B cell (primary cell): ENCODE data around the gene SH3BGRL3. TPM values are rescaled to one million over a fixed set of nuclear protein-coding genes. Genes with fewer than 3 reads are reported as not detected.

ENCODE experiments used
- ATAC-seq: fragments of 200-7000 bp; cut with Tn5 transposase; one replicate; pipeline ENCODE4 v1.10.0; 2021; ENCODE audit warnings: low read depth, mild to moderate bottlenecking, moderate number of reproducible peaks, moderate library complexity
- CTCF ChIA-PET: fragments of 350-600 bp; sonication (Branson Sonifier 250); formaldehyde crosslinking; loops from one replicate; lab custom pipeline; 2021; ENCODE audit warnings: antibody characterized with exemption, inconsistent platforms; lab: Charles Lee
- POLR2A ChIA-PET: fragments of 350-600 bp; sonication (Branson Sonifier 250); formaldehyde crosslinking; loops from one replicate; lab custom pipeline; 2021; ENCODE audit warnings: antibody characterized with exemption; lab: Charles Lee
- DNase-seq: peaks from one replicate; pipeline ENCODE4 v3.0.0; 2013
- H2AFZ ChIP-seq: 2 replicates; pipeline ENCODE4 v1.6.1; 2012; ENCODE audit warnings: mild to moderate bottlenecking, low read depth, low read length; ENCODE audit not compliant: insufficient read depth, poor library complexity, severe bottlenecking
- H3K27ac ChIP-seq, 2 donors: 1 replicate in 1 of 2; 2 replicates in 1 of 2; pipeline ENCODE4 v1.5.1; 2012 to 2013; ENCODE audit warnings: low read length in 2 of 2, mild to moderate bottlenecking in 2 of 2, moderate library complexity in 1 of 2
- H3K27me3 ChIP-seq, 4 experiments: fragments of 200-600 bp in 1 of 4; sonication (generic) in 1 of 4; replicated peaks in 1 of 4; 1 replicate in 2 of 4; 2 replicates in 2 of 4; pipeline versions ENCODE4 v1.6.1 to v1.7.0; 2013 to 2016; ENCODE audit warnings: low read length in 3 of 4, mild to moderate bottlenecking in 2 of 4, mixed read lengths in 1 of 4, moderate library complexity in 1 of 4; ENCODE audit not compliant: insufficient read depth in 4 of 4, control insufficient read depth in 3 of 4; ENCODE audit errors: control extremely low read depth in 1 of 4
- H3K36me3 ChIP-seq, 2 experiments: replicated peaks in 1 of 2; 1 replicate in 1 of 2; 2 replicates in 1 of 2; pipeline versions ENCODE4 v1.6.1 to v1.7.1; 2013; ENCODE audit warnings: low read length in 1 of 2; ENCODE audit not compliant: insufficient read depth in 2 of 2, control insufficient read depth in 1 of 2; ENCODE audit errors: control extremely low read depth in 1 of 2, extremely low read depth in 1 of 2
- H3K4me1 ChIP-seq, 2 donors: fragments of 200-600 bp in 1 of 2; sonication (generic) in 1 of 2; 1 replicate in 1 of 2; 2 replicates in 1 of 2; pipeline versions ENCODE4 v1.5.1 to v1.6.1; 2013 to 2017; ENCODE audit warnings: low read length in 2 of 2; ENCODE audit not compliant: control insufficient read depth in 2 of 2, insufficient read depth in 2 of 2
- H3K4me2 ChIP-seq: replicated peaks from 2 replicates; pipeline ENCODE3; 2012; ENCODE audit warnings: mild to moderate bottlenecking, low read depth, low read length; ENCODE audit not compliant: poor library complexity, severe bottlenecking
- H3K4me3 ChIP-seq, 5 experiments: fragments of 200-600 bp in 1 of 5; sonication (generic) in 1 of 5; 1 replicate in 3 of 5; 2 replicates in 2 of 5; pipeline versions ENCODE4 v1.5.1 to v1.7.0; 2011 to 2016; ENCODE audit warnings: low read length in 4 of 5, mild to moderate bottlenecking in 4 of 5, low read depth in 2 of 5, control low read depth in 1 of 5, moderate library complexity in 1 of 5; ENCODE audit not compliant: insufficient read depth in 1 of 5; ENCODE audit errors: control extremely low read depth in 1 of 5, extremely low read depth in 1 of 5
- H3K79me2 ChIP-seq: fragments of 200-600 bp; sonication (generic); one replicate; pipeline ENCODE4 v1.6.0; 2016; ENCODE audit warnings: low read length; ENCODE audit not compliant: control insufficient read depth, insufficient read depth
- H3K9ac ChIP-seq: fragments of 200-600 bp; sonication (generic); 2 replicates; pipeline ENCODE4 v1.6.1; 2017; ENCODE audit warnings: mild to moderate bottlenecking, low read length, moderate library complexity
- H3K9me3 ChIP-seq, 3 donors: one replicate each; pipeline versions ENCODE4 v1.6.1 to v1.7.1; 2013; ENCODE audit warnings: low read length in 2 of 3; ENCODE audit not compliant: control insufficient read depth in 2 of 3, insufficient read depth in 1 of 3; ENCODE audit errors: control extremely low read depth in 1 of 3
- H4K20me1 ChIP-seq: 2 replicates; pipeline ENCODE4 v1.6.0; 2012; ENCODE audit warnings: mild to moderate bottlenecking, low read length; ENCODE audit not compliant: insufficient read depth, control insufficient read depth, poor library complexity, severe bottlenecking
- H3K27ac Mint-ChIP-seq: one replicate; pipeline ENCODE4 v1.8.0; 2021; ENCODE audit warnings: mixed read lengths
- H3K27me3 Mint-ChIP-seq: one replicate; pipeline ENCODE4 v1.8.0; 2021; ENCODE audit warnings: mixed read lengths
- H3K4me1 Mint-ChIP-seq: one replicate; pipeline ENCODE4 v1.8.0; 2021; ENCODE audit warnings: mixed read lengths
- H3K4me3 Mint-ChIP-seq: one replicate; pipeline ENCODE4 v1.8.0; 2021; ENCODE audit warnings: mixed read lengths
- H3K9me3 Mint-ChIP-seq: one replicate; pipeline ENCODE4 v1.8.0; 2022; ENCODE audit warnings: mixed read lengths; ENCODE audit not compliant: insufficient read depth
- EZH2 ChIP-seq: IDR thresholded peaks from 2 replicates; pipeline ENCODE4 v1.6.1; 2012; ENCODE audit warnings: borderline replicate concordance, low read depth, mild to moderate bottlenecking, moderate library complexity, low read length; ENCODE audit not compliant: insufficient read depth, poor library complexity, severe bottlenecking
- WGBS: methylation state at CpG from one replicate; pipeline ENCODE4 v1.1.5; 2013; ENCODE audit warnings: missing lambda C conversion rate; ENCODE audit not compliant: insufficient coverage; 5-methylcytosine and 5-hydroxymethylcytosine counted together
- intact Hi-C: fragments of 100-400 bp; cut with micrococcal nuclease; formaldehyde crosslinking; loops from one replicate; pipeline ENCODE4 v1.10.0; 2022
- polyA plus RNA-seq: library from polyadenylated mRNA; depleted of rRNA; stranded (reverse); fragments of >200 nt; gene quantifications from 2 replicates; pipeline ENCODE4 v1.2.3, GENCODE V29; 2012
- total RNA-seq, 2 donors: library from RNA; stranded (reverse); fragments of 120-200 nt in 1 of 2; gene quantifications; 1 replicate in 1 of 2; 2 replicates in 1 of 2; pipeline versions ENCODE4 v1.2.3 to v1.2.4, GENCODE V29; 2013 to 2022
- TF ChIP-seq, protein P1 (sequence below): fragments of 200-600 bp; IDR thresholded peaks from one replicate; pipeline ENCODE4 v1.8.0; 2022; ENCODE audit warnings: antibody characterized with exemption, mild to moderate bottlenecking

The SH3BGRL3 gene
- total and polyA plus RNA-seq, 2 donors (not counting 1 experiment from before 2014, with no cell fraction given): 150 to 232 TPM

DNA sequence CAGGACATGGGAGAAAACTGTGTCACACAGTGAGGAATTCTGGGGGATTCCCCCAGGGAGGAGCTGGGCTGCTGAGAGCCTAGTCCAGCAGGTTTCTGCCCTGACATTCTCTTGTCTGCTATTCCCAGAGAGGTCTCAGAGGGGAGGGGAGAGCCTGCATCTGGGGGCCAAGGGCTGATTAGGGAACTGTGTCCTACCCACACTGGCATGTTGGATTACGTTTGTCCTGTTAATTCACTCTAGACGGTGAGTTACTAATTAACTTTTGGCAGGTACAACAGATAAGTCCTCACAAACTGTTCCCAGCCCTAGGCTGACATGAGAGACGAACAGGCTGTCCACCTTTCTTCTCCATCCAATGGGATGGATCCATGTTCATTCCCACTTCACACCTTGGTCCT is 2.6 kb upstream of the SH3BGRL3 start:
- DNase-seq (no peak), ATAC-seq (no peak)
- no peak overlapping the region for H3K4me3 ChIP-seq
- H3K4me1 ChIP-seq: peaks cover 42 to 66% of the 10 kb centered on the region in 2 donors
- ChIA-PET CTCF (interaction anchor here (0.7 to 26.4 kb wide), 7 partner anchors 10 to 140 kb away, joined by 3 to 1400 read pairs (median 35); partner anchors contain the start of genes CD52, CEP85 and UBXN11), POLR2A (interaction anchor here (1.3 to 21.9 kb wide), 3 partner anchors 8 to 40 kb away, joined by 4 to 1239 read pairs (median 17); partner anchors contain the start of gene CD52)
- Mint-ChIP-seq H3K27ac (peak overlapping the region; percentile 89), H3K27me3 (no peaks in the 10 kb centered on the region), H3K4me3 (no peak overlapping the region), H3K9me3 (no peaks in the 10 kb centered on the region), H3K4me1 (peaks cover 55% of the 10 kb centered on the region)
- intact Hi-C loops: no loop called here
- peaks cover 2 to 19% of the 10 kb centered on the region in 2 experiments for H3K36me3 ChIP-seq
- H3K79me2 ChIP-seq: peaks cover 26% of the 10 kb centered on the region
- H3K27me3 ChIP-seq: no peaks in the 10 kb centered on the region
- H3K4me2 ChIP-seq: no peak overlapping the region
- H4K20me1 ChIP-seq: peaks cover 22% of the 10 kb centered on the region
- TF ChIP-seq, protein P1, sequence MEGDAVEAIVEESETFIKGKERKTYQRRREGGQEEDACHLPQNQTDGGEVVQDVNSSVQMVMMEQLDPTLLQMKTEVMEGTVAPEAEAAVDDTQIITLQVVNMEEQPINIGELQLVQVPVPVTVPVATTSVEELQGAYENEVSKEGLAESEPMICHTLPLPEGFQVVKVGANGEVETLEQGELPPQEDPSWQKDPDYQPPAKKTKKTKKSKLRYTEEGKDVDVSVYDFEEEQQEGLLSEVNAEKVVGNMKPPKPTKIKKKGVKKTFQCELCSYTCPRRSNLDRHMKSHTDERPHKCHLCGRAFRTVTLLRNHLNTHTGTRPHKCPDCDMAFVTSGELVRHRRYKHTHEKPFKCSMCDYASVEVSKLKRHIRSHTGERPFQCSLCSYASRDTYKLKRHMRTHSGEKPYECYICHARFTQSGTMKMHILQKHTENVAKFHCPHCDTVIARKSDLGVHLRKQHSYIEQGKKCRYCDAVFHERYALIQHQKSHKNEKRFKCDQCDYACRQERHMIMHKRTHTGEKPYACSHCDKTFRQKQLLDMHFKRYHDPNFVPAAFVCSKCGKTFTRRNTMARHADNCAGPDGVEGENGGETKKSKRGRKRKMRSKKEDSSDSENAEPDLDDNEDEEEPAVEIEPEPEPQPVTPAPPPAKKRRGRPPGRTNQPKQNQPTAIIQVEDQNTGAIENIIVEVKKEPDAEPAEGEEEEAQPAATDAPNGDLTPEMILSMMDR: no peak
- TF ChIP-seq EZH2: no peak
- H2AFZ ChIP-seq: no peak overlapping the region
- peak overlapping the region in 1 of 2 donors; percentile 68 for H3K27ac ChIP-seq
- no peak overlapping the region for H3K9ac ChIP-seq
- no peaks in the 10 kb centered on the region for H3K9me3 ChIP-seq
- 100% methylated on average over 3 of the region's 3 CpGs for WGBS

DNA sequence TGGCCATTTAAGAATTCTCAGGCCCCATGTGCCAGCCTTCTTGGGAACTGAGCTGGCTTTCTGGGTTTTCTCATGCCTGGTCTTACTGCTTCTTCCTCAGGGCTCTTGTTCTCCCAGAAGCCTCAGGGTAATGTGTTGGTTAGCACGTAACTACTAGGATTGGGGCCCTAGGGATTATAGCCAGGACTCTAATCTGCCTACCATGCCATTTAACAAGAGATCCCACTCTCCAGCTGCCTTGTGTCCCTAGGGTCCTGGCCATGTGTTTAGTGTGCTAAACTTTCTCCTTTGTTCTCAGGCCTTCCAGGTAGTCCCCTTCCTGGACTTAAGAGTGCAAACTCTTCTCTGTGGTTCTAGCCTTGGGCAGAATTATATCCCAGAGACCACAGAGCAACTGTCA is 2.2 kb upstream of the SH3BGRL3 start:
- Histone ChIP-seq H3K9me3 (no peaks in the 10 kb centered on the region), H3K4me2 (no peak overlapping the region), H3K4me3 (no peak overlapping the region), H3K36me3 (peaks cover 2 to 24% of the 10 kb centered on the region in 2 experiments), H3K79me2 (peaks cover 26% of the 10 kb centered on the region), H3K27ac (peak overlapping the region in 1 of 2 donors; percentile 32), H3K27me3 (no peaks in the 10 kb centered on the region), H2AFZ (no peak overlapping the region), H3K9ac (no peak overlapping the region), H3K4me1 (peaks cover 42 to 66% of the 10 kb centered on the region in 2 donors), H4K20me1 (peaks cover 22% of the 10 kb centered on the region)
- H3K27me3 Mint-ChIP-seq: no peaks in the 10 kb centered on the region
- DNase-seq: no peak
- intact Hi-C loops: no loop called here
- ATAC-seq: no peak
- POLR2A ChIA-PET: interaction anchor here (1.3 to 21.9 kb wide), 2 partner anchors 11 to 40 kb away, joined by 4 to 1239 read pairs; partner anchors contain the start of gene CD52
- CTCF ChIA-PET: interaction anchor here (0.7 to 26.4 kb wide), 6 partner anchors 10 to 139 kb away, joined by 3 to 1400 read pairs (median 66); partner anchors contain the start of genes CD52, CEP85 and UBXN11
- peak overlapping the region; percentile 89 for H3K27ac Mint-ChIP-seq
- no CpG with 5 or more reads among the region's 1 CpG for WGBS
- H3K4me3 Mint-ChIP-seq: no peak overlapping the region
- peaks cover 59% of the 10 kb centered on the region for H3K4me1 Mint-ChIP-seq
- TF ChIP-seq, protein P1: no peak
- no peak for TF ChIP-seq EZH2
- no peaks in the 10 kb centered on the region for H3K9me3 Mint-ChIP-seq
